Hypothalamus (tissue), 51 donors: ENCODE measurements around the gene SSC5D.
"Not testable (repeated sequence)": the region's sequence is repeated elsewhere in the genome, so short reads cannot be mapped to it uniquely, and the experiment has no call there.

ENCODE experiments used
- DNase-seq, 51 donors: peaks; one replicate each; lab custom pipeline; 2025; lab: John Stamatoyannopoulos, UW

The SSC5D gene

GRCh38 chr19:55487924-55488687, at the start of gene SSC5D:
SSC5D (plus strand) TSS chr19:55488436; CDS start chr19:55488590, 154 bp downstream.
- DNase-seq: peak in 13 of 51 donors; percentile 5 to 37 (median 20)

GRCh38 chr19:55439052-55439451, 49.2 kb upstream of the SSC5D start:
- no peak for DNase-seq

DNA sequence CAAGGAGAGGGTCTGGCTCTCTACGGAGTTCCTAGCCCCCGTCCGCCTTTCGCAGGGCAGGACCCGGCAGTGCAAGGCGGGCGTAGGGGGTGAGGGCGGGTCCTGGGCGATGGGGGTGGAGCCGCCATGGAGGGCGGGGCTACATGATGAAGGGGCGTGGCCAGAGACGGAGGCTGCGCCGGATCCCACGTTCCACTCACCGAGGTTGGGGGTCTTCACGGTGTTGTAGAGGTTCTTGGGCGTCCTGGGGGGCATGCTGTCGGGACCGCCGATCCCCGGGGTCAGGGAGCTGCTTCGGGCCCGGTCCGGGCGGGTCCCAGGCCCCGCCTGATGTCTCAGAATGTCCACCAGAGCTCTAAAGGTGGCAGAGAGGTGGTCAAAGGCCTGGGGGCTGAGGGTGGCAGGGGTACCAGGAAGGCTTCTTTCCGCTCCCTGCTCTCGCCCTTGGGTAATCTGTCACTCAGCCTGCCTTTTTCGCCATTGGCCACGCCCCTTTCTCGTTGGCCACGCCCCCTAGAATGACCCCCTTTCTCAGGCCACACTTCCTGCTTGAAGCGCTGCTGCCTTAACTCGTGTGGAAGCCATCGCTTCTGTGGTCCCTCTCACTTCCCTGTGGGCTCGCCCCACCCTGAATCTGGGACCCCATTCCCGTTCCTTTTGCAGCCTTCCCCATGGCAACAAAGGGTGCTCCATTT, 47.7 kb upstream of the SSC5D start:
- DNase-seq: peak in 1 of 51 donors; percentile 17

DNA sequence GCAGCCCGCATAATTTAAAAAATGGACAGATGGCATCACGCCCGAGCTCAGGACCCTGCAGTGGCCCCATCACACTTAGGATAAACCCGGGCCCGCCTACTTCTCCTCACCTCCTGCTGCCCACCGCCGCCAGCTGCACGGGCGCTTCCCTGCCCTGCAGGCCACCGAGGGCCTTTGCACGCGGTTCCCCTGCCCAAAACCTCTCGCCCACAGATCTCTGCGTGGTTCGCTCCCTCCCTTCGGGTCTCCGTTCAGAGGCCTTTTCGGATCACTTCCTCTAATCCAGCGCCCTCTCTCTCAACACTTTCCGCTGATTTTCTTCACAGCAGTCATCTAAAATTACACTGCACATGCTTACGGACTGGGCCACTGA, 46.9 kb upstream of the SSC5D start:
- DNase-seq: no peak

DNA sequence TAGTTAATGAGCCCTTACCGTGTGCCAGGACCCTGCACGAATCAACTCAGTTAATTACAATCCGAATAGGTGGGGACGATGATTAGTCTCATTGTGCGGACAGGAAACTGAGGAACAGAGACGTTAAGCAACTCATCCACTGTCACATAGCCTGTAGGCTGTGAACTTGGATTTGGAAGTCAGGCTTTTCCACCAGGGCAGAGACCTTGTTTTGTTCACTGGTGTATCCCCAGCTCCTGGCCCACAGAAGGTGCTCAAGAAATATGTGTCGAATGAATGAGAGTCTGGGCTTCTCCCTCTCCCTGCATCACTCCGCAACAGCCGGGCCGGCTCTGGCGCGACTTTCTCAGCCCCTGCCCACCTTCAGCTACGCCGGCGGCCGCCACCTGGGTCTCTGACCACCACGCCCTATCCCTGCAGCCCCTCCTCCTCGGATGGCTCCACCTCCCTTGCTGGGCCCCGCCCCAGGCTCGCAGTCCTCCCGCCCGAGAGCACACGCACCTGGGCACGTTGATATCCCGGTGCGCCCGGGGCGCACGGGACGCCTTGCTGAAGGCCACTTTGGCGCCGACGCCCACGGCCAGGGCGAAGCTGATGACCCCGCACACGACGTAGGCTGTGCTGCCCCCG, 46.4 kb upstream of the SSC5D start:
- peak in 1 of 51 donors; percentile 17 for DNase-seq

DNA sequence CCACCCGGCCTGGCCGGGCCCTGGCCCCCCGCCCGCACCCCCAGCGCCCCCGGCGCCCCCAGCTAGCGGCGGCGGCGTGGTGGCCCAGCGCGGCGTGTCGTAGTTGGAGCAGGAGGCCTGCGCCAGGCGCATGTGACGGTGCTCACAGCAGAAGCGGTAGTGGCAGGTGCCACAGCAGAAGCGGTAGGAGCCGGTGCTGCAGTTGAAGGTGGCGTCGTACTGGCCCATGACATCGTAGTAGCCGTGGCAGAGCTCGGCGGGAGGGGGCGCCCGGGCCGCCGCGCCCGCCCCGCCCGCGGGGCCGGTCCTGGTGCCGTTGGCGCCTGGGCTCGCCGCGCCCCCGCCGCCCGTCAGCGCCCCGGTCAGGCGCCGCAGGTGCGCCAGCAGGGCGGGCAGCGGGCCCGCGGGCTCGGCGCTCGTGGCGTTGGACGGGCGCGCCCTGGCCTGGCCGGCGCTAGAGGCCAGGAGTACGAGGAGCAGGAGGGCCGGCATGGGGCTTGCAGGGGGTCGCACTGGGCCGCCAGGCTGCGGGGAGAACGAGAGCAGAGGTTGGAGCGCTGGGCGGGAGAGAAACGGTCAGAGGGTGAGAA, 45.8 kb upstream of the SSC5D start:
- DNase-seq: peak in 8 of 51 donors; percentile 14 to 38 (median 30)

DNA sequence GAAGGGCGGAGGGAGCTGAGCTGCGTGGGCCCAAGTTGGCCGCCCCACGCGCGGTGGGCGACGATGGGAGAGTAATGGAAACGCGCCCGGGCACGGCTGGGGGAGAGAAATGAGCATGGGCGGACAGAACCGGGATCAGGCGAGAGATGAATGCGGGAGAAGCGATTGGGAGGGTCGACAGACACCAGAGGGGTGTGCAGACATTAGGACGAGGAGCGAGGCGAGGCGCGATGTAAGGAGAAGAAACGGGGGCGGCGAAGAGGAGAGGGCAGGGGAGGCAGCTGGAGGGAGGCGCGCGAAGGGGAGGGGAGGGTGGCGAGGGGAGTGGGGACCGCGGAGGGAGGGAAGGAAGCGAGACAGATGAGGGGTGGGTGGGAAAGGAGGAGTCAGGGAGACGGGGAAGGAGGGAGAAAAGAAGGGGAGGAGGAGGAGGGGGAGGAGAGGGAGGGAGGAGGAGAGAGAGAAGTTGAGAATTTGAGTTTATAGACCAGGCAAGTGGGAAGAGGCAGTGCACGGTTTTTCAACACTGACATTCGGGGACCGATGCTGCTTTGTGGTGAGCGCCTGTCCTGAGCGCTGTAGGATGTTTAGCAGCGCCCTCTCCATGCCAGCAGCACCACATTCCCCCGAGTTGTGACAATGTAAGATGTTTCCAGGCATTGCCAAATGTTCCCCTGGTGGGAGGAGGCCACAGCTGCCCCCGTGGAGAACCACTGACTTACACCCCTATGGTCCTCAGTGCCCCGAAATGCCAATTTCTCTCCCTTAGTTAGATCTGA, 45.0 kb upstream of the SSC5D start, which contains the start of gene SHISA7:
Gene SHISA7 (minus strand): TSS at position 256 of the 779 bp plus-strand sequence. CDS start 437 bp downstream, outside the sequence.
- DNase-seq: peak in 23 of 51 donors; percentile 13 to 82 (median 42)

- peak in 1 of 51 donors; percentile 70 for DNase-seq
Measured at GRCh38 chr19:55443824-55444480, 44.3 kb upstream of the SSC5D start.

DNA sequence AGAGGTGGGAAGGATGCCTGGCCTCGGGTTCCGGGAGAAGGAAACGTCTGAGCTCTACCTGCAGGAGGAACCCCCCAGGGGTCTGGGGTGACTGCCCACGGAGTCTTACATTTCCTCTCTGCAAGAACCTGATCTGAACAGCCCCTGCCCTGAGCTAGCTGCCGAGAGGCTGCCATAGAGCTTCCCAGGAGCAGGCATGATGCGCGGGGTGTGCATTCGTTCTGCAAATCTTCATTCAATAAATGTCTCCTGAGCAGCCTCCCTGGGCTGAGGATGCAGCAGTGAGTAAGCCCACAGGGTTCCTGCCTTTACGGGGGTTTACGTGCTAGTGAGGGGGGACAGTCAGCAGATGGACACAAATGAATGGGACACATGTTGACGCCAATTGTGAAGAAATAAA, 43.6 kb upstream of the SSC5D start:
- DNase-seq: peak in 2 of 51 donors; percentile 28 to 39

DNA sequence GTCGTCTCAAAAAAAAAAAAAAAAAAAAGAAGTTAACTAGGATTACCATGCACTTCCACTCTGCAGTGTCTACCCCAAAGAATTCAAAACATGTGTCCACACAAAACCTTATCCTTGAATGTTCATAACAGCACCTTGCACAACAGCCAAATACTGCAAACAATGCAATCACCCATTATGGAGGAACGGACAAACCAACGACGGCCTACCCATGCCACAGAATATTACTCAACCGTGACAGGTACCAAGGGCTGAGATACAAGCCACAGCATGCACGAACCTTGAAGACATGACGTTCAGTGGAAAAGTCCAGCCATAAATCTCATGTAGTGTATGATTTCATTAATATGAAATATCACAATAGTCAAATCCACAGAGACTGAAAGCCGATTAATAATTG, 42.2 kb upstream of the SSC5D start:
- DNase-seq: no peak

DNA sequence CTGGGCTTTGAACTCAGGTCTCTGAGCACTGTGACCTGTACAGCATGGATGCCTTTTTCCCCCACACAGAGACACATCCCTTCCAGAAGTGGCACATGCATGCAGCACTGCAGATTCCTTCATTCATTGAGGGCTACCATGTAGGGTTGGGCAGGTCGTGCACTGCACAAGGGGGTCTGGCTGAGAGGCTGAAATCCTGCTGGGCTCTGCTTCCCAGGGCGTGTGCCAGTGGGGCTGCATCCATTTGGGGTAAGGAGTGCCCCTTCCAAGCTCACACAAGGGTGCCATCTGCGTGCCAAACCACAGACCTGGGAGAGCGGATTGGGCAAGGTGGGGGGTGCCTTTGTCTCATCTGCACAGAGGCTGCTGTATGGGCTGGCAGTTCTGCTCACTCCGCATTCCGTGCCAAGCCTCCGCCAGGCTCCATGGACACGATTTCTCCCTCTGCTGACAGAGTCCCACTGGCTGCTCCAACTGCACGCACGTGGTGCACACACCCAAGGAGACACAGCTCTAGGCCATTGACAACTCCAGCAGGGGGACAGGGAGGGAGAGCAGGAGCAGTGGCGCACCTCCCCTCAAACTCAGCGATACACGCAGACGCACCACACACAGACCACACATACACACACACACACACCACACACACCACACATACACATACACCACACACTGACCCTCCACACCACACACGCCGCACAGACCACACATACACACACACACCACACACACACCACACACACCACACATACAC, 40.6 kb upstream of the SSC5D start:
- peak in 41 of 51 donors; percentile 5 to 86 (median 56) for DNase-seq

DNA sequence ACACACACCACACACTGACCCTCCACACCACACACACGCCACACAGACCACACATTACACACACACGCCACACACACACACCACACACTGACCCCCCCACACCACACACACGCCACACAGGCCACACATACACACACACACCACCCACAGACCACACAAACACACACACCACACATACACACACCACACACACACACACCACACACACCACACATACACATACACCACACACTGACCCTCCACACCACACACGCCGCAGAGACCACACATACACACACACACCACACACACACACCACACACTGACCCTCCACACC, 40.1 kb upstream of the SSC5D start:
- DNase-seq: not testable (repeated sequence)

GRCh38 chr19:55449469-55449868, 38.8 kb upstream of the SSC5D start:
- DNase-seq: no peak

- peak in 2 of 51 donors; percentile 55 to 62 for DNase-seq
Measured at GRCh38 chr19:55451163-55451964, 36.9 kb upstream of the SSC5D start.

DNA sequence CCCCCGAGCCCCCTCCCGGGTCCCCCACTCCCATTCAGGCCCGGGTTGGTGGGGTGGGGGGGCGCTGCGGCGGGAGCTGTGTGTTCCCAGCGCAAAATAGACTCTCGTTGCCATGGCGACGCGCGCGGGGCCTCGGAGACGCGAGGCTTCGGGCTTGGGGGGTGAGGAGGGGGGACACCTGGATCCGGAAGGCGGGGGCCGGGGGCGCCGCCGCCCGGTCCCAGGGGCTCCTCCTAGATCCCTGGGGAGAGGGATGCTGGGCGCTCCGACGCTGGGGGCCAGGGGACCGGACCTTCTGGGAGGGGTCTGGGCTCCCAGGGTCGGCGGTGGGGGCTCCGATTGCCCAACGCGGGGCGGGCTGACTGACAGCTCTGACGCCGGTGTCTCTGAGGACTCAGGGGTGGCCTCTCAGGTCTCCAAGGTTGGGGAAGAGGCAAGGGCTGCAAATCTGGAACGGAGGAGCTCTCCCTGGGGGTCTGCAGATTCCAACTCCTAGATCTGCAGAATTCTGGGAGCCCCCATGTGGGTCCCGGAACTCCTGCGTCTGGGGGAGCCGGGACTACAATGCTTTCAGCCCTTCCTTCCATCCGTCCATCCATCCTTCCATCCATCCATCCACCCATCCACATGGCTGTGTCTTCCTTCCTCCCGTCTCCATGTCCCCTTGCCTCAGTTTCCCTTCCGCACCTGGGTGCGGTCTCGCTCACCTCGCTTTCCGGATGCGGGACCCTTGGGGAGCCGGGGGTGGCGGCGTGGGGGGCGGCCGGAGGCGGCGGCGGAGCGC, 36.1 kb upstream of the SSC5D start:
- peak in 33 of 51 donors; percentile 6 to 80 (median 50) for DNase-seq

GRCh38 chr19:55452749-55453346, 35.4 kb upstream of the SSC5D start:
- DNase-seq: peak; percentile 50 to 97 (median 88)
